ENCODE results near the gene ARHGAP15.

ARHGAP15 gene

DNA sequence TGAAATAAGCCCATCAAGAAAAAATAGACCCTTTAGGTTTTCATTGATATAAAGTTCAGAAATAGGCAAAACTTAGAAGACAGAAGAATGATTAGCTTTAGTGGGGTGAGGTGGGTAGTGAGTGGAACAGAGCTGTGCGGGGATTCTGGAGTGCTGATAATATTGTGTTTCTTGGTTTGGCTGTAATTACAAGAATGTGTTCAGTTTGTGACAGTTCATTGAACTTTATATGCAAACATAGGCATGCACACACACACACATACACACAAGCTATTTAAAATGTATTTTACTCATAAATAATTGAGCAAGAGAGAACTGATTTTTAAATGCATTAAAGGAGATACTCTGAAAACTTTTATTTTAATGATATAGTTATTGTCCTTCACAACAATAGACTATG, 17.1 kb downstream of the ARHGAP15 start:
- DNase-seq, result no peak

DNA sequence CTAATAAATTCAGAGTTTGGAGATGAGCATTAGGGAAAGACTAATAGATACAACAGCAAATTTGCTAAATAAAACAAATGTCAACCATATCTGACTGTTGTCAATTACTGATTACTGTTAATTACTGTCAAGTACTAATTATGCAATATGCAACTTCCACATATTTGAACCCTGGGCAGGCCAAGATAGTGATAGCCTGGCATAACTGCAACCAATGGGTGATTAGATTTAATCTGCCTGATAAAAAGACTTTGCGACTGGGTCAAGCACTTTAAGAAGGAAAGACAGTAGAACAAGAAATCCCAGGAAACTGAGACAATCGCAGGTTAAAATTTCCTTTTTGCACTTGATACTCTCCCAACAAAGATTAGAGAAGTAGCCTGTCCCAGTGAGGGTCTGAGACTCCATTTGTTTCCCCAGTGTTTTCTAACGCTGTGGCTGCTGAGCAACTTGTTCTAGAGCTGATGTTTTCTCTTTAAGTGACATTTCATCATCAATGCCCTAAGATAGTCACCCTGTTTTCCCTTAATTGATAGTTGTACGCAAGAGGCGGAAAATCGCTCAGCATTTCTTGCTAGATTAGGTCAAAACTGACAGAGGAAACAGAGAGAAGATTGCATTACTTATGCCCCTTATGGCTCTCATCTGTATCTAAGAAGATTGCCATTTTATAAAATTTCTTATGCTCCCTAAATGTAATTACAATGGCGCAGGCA, 17.8 kb downstream of the ARHGAP15 start:
- DNase-seq, result no peak

DNA sequence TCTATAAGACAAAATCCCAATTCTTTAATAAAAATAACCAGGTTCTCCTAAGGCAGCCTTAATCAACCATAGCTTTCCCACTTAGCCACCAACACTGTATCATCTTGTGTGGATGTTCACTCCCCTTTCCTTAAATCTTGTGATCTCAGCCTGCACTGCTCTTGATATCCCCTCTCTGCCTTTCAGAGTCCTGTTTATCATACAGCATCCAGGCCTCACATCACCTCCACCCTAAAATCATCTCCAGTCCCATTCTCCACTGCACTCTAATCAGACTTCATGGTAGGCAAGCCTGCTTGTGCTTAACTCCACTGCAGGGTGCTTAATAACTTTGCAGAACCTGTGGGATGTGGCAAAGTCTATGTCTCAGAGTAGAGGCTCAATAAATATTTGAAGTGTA, 18.8 kb downstream of the ARHGAP15 start:
- no peak for DNase-seq

DNA sequence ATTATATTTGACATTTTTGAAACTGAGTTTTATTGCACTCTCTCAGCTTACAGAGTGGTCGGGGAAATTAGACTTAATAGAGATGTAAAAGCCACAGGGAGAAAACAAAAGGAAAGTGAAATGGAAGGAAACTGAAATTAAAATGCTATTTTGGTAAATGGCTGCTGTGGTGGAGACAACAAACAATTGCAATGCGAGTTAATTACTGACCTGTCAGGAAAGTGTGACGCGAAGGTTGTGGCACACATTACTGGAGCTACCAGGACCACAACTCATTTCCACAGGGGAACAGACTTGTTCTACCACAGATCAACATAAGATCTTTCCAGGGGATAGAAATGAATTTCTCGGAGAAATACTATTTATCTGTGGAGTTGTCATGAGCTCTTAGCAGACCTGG, 19.5 kb downstream of the ARHGAP15 start:
- no peak for DNase-seq

DNA sequence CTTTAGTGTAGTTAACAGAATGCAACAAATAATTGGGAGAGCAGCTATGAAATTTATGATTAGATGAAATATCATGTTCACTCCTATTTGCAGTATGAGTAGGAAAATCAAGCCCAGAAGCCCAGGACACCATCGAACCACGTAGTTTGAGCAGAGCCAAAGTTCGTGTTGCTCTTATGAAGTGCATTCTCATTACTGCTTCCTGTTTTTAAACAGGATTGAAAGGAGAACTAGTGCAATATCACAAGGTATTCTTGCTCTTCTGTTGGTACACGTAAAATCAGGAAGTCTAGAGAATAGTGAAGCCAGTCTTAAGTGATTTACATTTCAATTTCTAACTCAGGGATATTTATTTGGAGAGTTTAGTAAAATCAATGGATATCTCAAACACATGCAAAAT, 21.1 kb downstream of the ARHGAP15 start:
- DNase-seq, result no peak

DNA sequence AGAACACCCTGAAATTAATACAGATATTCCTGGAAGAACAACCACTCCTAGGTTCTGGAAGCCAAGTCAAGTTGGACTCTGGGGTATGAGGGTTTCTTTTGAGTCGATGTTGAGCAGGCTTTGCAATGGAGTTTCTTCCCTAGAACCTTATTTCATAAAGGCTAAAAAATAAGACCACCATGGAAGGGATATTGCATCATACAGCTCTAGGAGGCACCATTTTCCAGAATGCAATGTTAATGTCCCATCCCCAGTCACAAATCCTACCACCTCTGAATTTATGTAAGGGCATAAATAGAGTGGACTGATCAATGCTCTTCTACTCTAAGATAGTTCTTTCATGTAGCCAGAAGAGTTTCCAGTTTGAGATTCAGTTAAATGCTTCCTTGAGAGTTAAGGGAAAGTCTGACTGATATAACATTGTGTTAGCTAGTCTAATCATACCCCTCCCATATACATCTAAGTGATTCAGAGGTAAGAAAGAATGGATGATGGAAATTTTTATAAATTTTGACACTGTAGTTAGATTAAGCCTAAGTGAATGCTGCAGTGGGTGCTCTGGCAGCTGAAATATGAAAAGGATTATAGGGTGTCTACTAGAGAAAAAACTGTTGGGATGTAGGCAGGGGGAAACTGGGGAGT, 22.0 kb downstream of the ARHGAP15 start:
- DNase-seq, result no peak

DNA sequence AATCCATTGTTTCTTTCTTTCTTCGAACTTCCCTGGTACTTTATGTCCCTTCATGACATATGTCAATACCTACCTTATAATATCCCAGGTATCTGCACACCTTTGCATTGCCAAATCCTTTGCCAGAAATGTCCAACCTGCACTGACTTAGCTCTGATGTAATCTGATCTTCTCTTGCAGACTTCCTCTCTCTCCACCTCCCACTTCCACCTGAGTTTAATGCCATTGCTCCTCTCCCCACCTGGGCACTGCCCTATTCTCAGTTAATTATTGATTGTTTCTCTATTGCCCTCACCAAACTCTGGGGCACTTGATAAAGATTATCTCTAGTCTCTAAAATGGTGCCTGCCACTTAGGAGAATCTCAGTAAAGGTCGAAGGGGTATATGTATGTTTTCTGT, 23.0 kb downstream of the ARHGAP15 start:
- no peak for DNase-seq

DNA sequence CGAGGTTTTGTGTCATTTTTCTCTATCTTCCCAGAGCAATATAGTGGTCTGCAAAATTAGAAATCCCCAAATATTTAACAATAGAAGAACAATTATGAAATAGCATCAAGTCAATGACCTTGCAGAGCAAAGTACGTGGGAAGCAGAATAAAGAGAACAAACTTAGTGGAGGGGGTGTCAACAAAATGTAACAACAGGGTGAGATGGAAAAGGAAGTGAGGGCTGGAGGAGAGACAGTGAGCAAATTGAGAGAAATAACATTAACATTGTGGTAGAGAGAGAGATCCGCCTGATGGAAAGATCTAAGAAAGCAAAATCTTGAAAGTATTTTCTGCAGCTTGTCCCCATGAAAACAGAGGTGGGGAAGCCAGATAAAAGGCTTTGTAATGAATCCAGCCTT, 23.4 kb downstream of the ARHGAP15 start:
- DNase-seq, result no peak

DNA sequence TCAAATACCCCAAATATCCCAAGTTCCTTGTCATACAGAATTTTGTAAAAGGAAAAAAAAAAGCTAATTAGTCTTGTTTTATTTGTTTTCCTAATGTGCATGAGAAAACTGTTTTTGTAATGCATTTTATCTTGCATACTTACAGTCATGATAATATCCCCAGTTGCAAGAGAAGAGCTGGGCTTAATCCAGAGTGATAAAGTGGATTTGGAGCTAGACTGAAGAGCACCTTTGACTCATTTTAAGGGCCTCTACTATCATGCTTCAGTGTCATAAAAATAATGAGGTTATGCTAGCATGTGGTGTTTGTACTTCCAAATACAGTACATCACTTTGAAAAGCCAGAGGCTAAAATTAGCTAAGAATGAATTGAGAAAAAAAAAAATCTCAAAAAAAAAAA, 26.4 kb downstream of the ARHGAP15 start:
- no peak for DNase-seq

DNA sequence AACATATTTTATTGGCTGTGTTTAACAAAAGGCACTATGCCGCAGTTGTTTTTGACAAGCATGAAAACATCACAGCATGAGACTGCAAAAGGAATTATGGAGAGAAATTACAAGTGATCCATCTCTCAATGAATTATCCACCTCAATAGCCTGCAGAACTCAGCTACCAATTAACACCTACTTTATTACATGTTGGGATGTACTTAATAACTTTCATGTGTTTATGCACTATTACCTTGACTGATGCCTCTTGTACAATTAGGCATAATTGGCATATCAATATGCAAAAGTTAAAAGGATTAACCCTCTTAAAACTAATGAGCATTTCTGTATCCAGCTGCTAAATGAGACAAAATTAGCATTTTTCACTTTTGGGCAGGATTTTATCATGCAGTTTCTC, 27.8 kb downstream of the ARHGAP15 start:
- DNase-seq, result no peak

DNA sequence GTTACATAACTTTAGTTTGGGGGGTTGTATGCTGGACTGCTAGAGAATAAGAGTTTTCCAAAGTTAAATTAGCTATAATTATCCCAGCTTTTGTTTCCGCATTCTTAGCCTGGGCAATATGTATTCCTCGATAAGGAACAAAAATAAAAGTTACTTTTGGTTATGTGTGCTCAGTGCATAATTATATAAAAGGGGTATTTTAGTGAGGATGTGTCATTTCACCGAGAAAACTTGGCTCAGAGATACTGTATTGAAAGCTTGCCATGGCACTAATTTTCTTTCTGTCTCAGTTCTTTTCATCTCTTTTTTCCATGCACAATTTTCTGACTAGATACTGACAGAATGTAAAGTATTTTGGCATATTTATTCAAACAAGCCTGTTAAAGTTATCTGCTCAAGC, 28.2 kb downstream of the ARHGAP15 start:
- DNase-seq, result no peak

DNA sequence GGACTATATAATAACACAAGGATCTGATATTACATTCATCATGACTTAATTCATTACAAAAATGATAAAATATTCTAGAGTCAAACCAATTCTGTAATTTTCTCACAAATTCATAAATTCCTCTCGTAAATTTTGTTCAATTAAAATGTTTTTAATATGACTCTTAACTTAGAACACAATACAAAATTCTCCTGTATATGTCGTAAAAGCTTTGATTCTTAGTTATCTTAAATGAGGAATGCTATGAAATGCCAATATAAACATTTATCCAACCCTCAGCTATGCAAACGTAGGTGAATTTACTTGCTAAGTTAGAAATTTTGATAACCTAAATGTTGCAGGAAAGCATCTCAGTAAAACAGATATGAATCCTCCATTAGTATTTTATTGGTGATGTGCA, 28.9 kb downstream of the ARHGAP15 start:
- no peak for DNase-seq

DNA sequence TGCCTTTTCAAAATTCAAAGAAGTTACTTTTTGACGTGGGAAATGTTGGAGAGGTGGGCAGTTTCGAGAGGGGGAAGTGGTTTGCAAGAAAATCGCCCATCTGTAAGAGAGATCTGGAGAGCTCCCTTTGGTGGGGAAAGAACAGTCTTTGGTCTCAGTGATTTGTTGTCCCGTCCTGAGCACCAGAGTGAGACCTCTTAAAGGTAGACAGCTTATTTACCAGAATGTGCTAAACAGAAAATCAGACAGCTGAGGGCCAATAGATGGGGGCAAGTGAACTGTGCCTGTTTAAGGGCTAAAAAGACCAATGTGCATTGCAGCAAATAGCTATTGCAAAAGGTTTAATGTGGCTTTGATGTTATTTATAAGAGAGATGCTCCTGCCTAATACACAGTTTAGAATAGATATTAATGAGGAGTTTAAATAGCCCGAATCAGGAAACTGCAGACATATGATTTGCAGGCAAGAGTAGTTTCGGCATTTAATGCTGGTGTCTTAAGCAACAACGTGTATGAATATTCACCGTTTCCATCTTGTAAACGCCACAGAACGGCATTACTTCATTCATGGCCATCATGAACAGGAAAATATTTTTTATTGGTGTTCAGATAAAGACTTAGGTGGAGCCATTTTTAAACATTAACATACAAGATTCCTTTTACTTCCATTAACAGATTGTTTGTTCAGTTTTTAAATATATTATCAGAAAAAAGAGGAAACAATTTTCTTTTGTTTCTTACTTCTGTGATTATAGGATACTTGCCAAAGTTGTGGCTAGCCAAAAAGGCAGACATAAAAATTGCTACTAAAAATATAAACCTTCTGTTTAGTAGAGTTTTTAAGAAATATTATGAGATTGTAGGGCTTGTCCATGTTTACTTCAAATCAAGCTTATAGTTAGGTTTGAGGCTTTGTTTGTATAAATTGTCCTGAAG, 29.6 kb downstream of the ARHGAP15 start:
- no peak for DNase-seq

DNA sequence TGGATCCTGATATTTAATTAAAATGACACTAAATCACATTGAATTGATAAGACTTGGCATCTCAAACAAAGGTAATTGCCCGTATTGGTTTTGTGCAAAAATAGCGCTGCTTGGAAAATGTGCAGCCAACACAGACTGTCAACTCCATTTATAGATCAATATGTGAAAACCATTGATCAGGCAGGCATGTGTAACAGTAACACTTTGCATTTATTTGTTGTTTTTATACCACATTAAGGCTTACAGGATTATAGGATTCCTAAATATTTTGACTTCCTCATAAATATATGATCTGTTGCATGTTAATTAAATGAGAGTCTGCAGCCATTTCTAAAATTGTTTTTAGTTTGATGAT, 30.2 kb downstream of the ARHGAP15 start:
- no peak for DNase-seq

DNA sequence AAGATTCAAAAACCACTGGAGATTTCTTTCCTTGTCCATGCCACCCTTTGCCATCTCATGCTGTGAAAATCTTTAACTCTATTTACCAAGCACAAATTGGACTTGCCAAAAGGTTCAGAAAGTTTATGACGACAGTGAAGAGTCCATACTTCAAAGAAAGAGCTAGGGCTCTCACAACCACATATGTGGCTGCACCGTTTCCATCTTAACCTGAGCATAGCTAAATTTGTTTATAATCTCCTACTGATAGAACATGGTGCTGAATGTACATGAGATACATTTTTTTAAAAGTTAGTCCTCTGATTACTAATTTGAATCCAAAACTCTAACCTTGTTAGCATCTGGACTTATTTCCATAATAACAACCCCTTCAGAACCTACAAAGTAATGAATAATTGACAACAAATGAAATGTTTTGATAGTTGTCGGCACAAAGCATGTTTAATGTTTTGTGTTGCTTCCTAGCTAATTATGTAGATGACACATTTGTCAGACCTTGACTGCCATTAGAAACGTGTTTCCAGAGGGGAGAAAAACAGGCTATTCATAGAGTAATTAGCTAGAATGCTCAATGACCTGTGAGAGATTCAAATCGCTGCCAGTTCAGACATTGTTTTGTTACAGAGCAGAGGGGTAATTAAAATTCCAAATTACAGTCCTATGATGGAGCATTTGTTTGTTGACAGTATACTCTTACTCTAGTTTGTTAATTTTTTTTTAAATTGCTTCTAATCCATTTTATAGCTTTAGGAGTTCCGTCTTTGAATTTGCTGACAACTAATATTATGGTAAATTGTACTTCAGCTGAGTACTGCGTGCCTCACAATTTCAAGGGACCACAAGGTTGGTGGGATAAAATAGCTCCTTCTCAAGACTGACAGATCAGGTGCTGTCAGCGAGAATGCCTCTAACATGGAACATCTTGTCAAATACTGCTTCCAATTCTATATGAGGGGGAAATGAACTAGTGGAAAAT, 31.8 kb downstream of the ARHGAP15 start:
- no peak for DNase-seq

DNA sequence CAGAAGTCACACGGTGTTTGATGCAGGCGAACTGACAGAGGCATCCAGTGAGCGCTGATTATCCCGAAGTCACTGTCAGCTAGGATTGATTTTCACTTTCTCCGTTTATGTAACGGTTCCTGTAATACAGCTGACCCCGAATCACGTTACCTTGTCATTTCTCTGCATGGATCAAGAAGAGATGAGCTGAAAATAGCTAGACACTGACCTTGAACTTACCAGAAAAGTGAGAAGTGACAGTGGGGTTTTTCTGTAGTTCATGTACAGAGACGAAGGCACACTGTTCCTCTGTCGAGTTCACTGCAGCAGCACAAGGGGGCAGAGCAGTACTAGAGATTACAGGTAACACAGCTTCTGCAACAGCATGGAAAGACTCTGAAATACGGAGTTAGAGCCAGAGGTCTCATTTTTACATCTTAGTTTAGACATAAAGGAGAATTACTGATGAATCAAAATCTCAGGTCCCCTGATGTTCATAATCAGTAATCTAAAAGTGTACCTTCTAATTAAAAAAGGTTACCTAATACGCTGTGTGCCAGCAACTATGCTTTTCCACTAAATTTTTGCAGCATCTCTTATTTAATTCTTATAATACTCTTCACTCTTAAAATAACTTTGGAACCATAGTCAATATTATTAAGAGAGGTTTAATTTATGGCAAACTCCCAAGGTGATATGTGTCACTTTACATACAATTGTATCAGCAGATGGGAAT, 33.1 kb downstream of the ARHGAP15 start:
- DNase-seq, result peak; percentile 61

DNA sequence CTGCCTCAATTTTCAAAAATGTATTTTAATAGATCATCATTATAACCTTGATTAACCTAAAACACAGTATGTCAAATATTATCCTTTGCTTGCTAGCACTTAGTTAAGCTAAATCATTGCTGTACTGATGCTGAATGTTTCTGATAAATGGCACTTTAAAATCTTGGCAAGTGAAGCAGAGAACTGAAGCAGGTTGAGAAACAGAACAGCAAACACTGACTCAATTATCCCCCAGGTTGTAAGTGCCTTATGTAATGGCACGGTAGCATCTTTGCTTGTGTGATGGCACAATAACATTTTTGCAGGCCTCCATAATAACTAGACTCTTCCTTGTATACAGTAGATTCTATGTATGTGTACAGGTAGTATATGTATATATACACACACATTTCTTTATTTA, 33.8 kb downstream of the ARHGAP15 start:
- no peak for DNase-seq

DNA sequence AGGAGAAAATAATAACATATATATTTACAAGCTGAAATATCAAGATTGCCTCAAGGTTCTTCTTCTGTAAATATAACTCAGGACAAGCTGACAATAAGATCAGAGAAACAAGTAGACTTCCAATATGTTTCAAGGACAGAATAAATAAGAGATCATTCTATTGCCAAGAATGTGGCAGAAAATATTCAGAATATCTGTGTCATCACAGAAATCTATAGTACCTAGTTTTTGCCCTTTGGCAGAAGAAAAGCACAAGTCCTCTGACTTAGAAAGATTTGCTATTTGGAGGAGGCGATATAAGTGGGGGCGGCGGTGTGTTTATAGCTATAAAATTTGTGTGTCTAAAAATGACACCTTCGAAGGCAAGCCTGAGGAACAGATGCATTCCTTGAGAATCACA, 34.3 kb downstream of the ARHGAP15 start:
- no peak for DNase-seq

DNA sequence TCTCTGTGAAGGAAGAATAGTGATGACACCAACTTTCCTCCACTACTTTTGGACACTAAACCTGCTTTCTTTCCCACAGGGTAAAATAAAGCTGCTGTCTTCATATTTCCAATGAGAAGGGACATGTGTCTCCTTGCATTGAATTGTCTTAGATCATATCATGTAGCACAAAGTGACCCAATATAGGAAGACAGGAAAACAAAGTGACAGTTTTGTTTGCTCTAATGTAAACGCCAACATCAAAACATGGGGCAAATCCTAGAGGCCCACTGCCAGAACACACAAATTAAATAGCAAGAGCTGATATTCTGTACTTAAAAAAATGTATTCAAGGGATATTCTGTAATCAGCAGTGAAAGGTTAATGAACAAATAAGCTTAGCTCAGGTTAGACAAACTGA, 36.1 kb downstream of the ARHGAP15 start:
- DNase-seq, result no peak

DNA sequence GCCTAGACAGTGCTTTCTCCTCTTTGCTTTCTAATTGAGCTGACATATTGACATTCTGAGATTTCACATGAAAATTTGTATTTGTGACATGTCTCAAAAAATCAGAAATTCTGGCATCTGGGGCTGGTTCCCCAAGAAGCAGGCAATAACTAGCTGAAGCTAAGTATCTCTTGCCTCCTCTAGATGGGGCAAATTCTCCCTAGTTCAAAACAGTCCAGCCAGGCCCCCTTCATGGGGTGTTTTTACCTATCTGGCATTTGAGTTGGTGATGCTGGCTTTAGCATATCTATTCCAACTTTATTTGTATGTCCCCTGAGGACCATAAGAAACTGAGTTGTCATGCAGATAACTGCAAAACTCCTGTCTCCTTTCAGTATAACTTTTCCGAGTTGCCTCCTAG, 39.9 kb downstream of the ARHGAP15 start:
- no peak for DNase-seq

DNA sequence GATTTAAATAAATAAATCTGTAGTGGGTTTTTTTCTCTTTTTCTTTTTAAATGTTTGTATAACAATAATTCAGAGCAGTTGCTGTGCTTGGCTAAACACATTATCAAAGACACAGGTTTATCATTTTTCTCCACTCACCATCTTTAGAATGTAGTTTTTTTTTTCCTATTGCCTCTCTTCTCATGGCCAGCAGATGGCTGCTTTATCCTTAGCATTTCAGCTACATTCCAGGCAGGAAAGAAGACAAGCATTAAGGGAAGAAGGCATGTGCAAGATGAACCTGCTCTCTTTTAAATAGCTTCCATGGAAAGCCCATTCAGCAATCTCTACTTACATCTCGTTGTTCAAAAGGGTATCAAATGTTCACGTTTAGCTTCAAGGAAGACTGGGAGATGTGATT, 42.6 kb downstream of the ARHGAP15 start:
- no peak for DNase-seq

DNA sequence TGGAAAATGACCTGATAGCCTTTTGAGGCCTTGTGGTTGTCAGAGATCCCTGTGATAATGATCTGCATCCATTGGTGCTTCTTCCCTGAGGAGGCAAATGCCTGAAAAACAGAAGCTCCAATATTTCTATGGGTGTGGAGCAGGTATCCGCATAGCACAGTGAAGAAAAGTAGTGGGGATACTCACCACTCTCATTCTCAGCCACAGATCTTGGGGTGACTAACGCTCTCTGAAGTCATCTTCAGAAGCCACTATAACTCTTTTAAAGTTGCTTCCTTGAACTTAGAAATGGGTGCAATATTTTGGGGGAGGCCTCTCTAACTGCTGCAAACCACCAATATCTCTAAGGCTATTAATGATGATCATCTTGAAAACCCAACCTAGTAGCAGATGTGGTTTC, 46.2 kb downstream of the ARHGAP15 start:
- DNase-seq, result peak; percentile 32

Data from activated CD4-positive, alpha-beta T cell treated with anti-CD3 and anti-CD28 coated beads for 48 hours (primary cell).